GM12891 (cell line): ENCODE results near the gene DMRTC2.

ENCODE experiments used
- PAX5 ChIP-seq: IDR thresholded peaks from 2 replicates; pipeline ENCODE4 v1.6.1; 2011; ENCODE audit warnings: low read length, moderate library complexity, mild to moderate bottlenecking; ENCODE audit not compliant: insufficient read depth, severe bottlenecking
- POLR2A ChIP-seq: IDR thresholded peaks from 2 replicates; pipeline ENCODE4 v1.6.1; 2011; ENCODE audit warnings: low read depth, low read length, control low read depth
- POLR2AphosphoS5 ChIP-seq: IDR thresholded peaks from 2 replicates; pipeline ENCODE4 v1.6.1; 2011; ENCODE audit warnings: low read depth, low read length, control low read depth
- POU2F2 ChIP-seq: IDR thresholded peaks from 2 replicates; pipeline ENCODE4 v1.6.1; 2011; ENCODE audit warnings: low read depth, mild to moderate bottlenecking, control low read depth, low read length, moderate library complexity
- SPI1 ChIP-seq: IDR thresholded peaks from 2 replicates; pipeline ENCODE4 v1.6.1; 2011; ENCODE audit warnings: low read depth, low read length, control low read depth
- TAF1 ChIP-seq: IDR thresholded peaks from 2 replicates; pipeline ENCODE4 v1.6.1; 2011; ENCODE audit warnings: low read depth, low read length, control low read depth

- TF ChIP-seq SPI1 (no peak), POLR2A (no peak), POLR2AphosphoS5 (no peak; the same call in none of the 2 replicates), POU2F2 (no peak; the same call in 1 of the 2 replicates), TAF1 (no peak), PAX5 (no peak)
These were observed 42.2 kb downstream of the DMRTC2 start for GRCh38 chr19:41886761-41887710.
